GM19438 (cell line): ENCODE results near the gene NUP188.

Source experiments
- ATAC-seq: cut with Tn5 transposase; IDR thresholded peaks from one replicate; pipeline ENCODE4 v1.9.1; 2021; ENCODE audit warnings: low read depth; ENCODE audit not compliant: unreplicated experiment

Gene NUP188

GRCh38 chr9:128913995-128914772 lies 33.3 kb upstream of the NUP188 start:
- ATAC-seq: no peak

DNA sequence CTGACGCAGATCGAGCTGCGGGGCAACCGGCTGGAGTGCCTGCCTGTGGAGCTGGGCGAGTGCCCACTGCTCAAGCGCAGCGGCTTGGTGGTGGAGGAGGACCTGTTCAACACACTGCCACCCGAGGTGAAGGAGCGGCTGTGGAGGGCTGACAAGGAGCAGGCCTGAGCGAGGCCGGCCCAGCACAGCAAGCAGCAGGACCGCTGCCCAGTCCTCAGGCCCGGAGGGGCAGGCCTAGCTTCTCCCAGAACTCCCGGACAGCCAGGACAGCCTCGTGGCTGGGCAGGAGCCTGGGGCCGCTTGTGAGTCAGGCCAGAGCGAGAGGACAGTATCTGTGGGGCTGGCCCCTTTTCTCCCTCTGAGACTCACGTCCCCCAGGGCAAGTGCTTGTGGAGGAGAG lies 31.3 kb upstream of the NUP188 start:
- no peak for ATAC-seq

GRCh38 chr9:128916745-128917144 lies 30.8 kb upstream of the NUP188 start:
- ATAC-seq: no peak

GRCh38 chr9:128917151-128917849 lies 30.2 kb upstream of the NUP188 start:
- ATAC-seq: no peak

- ATAC-seq: no peak
Measured at GRCh38 chr9:128918921-128919320, 28.6 kb upstream of the NUP188 start.

DNA sequence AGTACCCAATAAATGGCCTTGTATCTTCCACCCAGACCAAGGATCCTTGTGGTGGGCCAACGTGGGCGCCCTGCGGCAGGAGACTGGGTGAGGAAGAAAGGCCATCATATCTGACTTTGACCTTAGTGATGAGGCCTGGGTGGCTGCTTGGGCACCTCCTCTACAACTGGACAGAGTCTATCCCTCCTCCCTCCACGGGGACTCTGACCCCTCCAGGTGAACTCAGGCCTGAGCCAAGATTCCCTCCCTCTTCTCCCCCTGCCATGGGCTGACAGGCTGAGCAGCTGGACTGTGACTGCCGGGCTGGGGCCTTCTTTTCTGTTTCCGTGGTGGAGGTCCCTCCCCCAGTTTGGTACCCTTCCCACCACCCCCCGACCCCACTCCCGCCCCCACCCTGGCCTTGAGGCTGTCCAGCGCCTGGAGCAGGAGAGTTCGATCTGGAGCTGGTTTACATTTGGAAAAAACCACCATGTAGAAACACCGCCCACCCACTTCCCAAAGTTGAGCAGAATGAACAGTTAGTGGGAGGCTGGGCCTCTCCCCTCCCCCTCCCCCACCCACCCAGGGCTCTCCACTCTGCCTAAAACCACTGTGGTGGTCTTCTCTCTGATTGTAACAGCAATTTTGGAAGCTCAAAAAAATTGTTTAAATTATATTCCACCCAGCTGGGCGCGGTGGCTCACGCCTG lies 28.0 kb upstream of the NUP188 start:
- ATAC-seq: no peak

GRCh38 chr9:128920381-128921058 lies 27.0 kb upstream of the NUP188 start, which contains the start of gene PHYHD1:
Gene PHYHD1 (plus strand): TSS chr9:128920982. CDS start chr9:128922324, 1,342 bp downstream.
- no peak for ATAC-seq

DNA sequence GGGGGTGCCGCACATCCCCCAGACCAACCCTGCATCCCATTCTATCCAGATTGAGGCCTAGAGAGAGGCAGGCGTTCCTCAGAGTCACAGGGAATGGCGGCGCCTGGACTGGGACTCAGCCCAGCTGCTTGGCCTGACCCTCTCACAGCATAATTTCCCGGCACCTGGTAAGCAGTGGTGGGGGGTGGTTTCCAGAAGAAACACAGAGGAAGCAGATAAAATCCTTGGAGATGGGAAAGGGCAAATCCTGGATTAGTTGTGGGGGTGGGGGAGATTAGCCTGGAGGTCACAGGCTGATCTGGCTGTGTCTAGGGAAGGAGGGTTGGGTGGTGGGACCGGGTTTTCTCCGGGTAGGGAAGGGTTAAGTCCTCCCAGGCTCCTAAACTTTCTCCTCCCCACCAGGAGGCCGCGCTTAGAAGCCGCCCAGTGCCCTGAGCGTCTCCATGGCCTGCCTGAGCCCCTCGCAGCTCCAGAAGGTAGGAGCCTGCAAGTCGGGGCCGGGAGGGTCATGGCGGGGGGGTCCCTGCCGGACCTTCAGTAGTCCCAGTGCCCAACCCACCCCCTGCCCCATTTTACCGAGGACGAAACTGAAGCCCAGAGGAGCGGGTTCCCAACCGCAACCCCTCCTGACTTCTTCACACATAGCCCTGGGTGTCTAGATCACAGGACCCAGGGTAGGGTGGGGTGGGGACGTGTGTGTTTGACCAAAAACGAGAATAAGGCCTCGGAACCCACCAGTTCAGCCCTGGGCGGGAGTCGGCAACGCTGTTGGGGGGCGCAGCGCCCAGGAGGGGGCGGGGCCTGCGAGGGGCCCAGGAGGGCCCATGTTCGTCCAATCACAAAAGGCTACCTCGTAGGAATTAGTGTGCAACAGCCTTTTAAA lies 25.4 kb upstream of the NUP188 start:
- ATAC-seq: no peak

- ATAC-seq: no peak
Measured at GRCh38 chr9:128923493-128923883, 24.0 kb upstream of the NUP188 start.

DNA sequence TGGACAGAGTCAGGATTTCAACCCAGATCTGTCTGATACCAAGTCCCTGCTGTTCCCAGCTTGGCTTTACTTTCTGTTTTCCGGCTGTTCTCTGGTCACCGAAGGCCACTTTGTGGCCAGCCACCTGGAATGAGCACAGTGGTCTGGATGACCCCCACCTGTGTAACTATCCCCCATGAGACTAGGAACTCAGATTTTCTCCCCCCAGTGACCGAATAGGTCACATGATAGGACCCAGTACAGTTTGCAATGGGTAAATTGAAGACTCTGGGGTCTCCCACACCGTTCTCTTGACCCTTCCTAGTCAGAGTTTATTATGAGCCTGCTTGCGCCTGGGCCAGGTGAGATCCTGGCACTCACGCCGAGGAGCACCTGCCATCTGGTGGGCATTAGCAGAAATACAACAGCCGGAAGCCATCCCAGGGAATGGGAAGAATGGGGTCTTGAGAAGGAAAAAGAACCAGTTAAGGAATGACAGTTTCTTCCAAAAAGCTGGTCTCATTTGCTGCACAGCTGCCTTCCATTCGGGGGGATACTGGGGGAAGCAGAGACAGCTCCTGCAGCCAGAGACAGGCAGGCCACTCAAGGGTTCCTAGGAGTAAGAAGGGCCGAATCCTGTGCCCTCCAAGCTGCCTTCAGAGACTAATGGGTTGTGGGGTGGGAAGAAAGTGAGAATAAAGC lies 19.6 kb upstream of the NUP188 start:
- ATAC-seq: no peak

DNA sequence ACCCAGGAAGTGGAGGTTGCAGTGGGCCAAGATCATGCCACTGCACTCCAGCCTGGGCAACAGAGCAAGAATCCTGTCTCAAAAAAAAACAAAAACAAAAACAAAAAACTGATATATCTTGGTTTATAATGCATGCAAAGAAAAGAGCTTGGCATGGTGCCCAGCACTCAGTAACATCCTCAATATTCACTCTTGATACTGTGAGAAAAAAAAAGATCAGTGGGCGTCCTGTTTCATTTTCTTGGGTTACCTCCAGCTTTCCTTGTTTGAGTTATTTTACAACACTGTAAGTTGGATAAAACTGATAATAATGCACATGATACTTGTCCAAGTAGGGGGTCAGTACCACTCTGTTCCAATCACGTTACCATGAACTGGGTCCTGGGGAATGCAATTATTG lies 18.9 kb upstream of the NUP188 start:
- ATAC-seq: no peak

DNA sequence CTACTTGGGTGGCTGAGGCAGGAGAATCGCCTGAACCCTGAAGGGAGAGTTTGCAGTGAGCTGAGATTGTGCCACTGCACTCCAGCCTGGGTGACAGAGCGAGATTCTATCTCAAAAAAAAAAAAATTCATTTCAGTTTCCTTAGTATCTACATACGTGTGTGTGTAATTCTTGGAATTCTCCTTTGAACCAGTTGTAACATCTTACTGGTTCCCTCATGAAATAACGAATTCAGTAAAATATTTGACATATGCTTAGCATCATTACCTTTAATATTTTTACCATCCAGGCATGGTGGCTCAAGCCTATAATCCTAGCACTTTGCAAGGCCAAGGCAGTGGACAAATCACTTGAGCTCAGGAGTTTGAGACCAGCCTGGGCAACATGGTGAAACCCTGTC lies 17.9 kb upstream of the NUP188 start:
- no peak for ATAC-seq

DNA sequence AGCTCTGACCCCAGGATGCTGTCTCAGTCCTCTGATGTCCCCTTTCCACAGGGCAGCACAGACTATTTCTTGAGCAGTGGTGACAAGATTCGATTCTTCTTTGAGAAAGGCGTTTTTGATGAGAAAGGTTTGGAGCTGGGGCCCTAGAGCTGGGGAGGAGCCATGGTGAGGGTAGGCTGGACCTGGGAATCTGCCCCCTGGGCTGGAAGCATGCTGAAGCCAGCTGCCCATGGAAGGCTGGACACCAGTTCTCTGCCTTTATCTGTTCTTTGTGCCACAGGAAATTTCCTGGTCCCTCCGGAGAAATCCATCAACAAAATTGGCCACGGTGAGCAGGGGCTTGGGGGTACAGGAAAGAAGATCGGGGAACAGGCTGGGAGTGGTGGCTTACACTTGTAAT lies 13.8 kb upstream of the NUP188 start:
- ATAC-seq: no peak

- ATAC-seq: no peak
Measured at GRCh38 chr9:128936171-128936865, 11.2 kb upstream of the NUP188 start.

- no peak for ATAC-seq
Measured at GRCh38 chr9:128937310-128938165, 10.0 kb upstream of the NUP188 start.

DNA sequence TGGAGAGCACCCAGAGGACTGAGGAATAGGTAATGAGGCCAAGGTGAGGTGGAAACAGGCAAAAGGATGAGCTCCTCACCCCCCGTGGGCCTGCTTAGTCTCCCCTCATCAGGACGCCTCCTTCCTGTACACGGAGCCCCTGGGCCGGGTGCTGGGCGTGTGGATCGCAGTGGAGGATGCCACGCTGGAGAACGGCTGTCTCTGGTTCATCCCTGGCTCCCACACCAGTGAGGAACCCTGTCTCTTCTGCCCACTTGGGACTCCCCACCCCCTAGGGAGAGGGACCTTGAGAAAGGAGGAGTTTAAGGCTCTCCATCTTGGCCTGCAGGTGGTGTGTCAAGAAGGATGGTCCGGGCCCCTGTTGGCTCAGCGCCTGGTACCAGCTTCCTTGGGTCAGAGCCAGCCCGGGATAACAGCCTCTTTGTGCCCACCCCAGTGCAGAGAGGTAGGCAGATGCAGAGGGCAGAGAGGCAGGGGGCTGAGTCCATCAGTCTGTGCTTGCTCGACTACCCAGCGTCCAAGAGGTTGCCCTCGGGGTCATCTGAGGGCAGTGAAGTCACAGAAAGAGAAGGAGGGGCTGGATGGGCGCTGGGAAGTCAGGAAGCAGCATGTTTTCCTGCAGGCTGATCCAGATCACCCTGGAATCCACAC lies 7.1 kb upstream of the NUP188 start:
- no peak for ATAC-seq

GRCh38 chr9:128940946-128941755 lies 6.3 kb upstream of the NUP188 start:
- ATAC-seq: no peak
